Cardiac septum (tissue), 1 donor: ENCODE measurements around the gene MITD1. TPM values are rescaled to one million over a fixed set of nuclear protein-coding genes. Genes with fewer than 3 reads are reported as not detected.
"Not testable (repeated sequence)": the region's sequence is repeated elsewhere in the genome, so short reads cannot be mapped to it uniquely, and the experiment has no call there.

Experiments
- DNase-seq: peaks from one replicate; pipeline ENCODE4 v3.0.0-alpha.2; 2020; ENCODE audit warnings: low spot score
- intact Hi-C: fragments of 100-400 bp; cut with DNase I; formaldehyde crosslinking; loops from one replicate; pipeline ENCODE4 v1.14.0; 2022
- long read RNA-seq: library from polyadenylated mRNA; unstranded; transcript quantifications from one replicate; pipeline ENCODE4 v2.0.0, GENCODE V29; 2021
- total RNA-seq: library from RNA; stranded (reverse); fragmentation: NEBNext Ultra II Directional; extraction: Animal tissue kit (Norgen Biotek cat#: 25700); gene quantifications from one replicate; pipeline ENCODE4 v1.2.1, GENCODE V29; 2021
- donor health status: DM: no; HTN: no; CAD: no.

MITD1 gene
- total RNA-seq = 11.4 TPM
- long read RNA-seq, partial matches to known transcripts = 0 of 6 reads
- long read RNA-seq, other reads (novel, unspliced or antisense) = 4 of 6 reads

DNA sequence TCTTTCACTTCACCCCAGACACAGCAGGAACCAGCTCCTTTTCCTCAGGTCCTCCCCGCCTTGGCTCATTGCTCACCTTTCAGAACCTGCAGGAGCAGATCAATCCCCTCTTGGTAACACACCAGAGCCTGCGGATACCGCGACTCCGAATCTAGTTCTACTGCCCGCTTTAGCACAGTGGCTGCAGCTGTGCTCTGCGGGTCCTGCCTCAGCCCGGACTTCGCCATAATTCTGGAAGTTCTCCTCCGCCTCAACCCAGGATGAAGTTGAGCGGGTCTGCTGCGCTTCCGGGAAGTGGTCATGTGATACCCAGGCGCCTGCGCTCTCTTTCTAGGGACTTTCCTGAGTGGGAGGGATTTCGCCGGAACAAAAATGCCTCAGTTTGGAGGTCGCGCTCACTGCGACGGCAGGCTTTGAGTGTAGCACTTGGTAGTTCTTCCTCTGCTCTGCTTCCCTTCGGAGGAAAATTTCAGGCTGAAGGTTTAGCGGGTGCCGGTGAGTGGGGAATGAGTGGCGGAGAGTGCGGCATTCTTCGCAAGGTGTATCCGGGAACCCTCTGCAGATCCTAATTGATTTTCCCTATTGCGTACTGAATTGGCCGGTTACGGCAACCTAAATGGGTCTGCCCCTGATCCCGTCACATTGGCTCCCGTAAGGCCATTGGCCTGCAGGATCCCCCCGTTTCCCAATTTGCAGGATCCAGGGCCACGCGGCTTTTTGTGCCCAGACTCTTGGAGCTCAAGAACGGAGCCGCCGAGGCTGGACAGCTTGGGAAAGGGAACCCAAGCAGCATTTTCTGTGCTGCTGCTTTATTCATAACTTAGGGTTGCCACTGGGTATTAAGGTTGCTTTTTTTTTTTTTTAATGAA lies at the start of gene MITD1, which contains the start of gene MRPL30:
MITD1 (minus strand) TSS at position 304 of the 869 bp plus-strand sequence; CDS start at position 227, 77 bp downstream.
MRPL30 (plus strand) TSS at position 430 of the 869 bp plus-strand sequence. CDS start 5,020 bp downstream, outside the sequence.
- DNase-seq = peak; percentile 96
- intact Hi-C loops = loop anchor here (2.0 to 5.0 kb wide), 3 partner anchors 39 to 310 kb away; partner anchors contain the start of genes C2orf15, EIF5B, REV1 and TXNDC9

- no peak for DNase-seq
- intact Hi-C loops = no loop called here
These were observed 37.2 kb upstream of the MITD1 start for GRCh38 chr2:99217929-99218501.

DNA sequence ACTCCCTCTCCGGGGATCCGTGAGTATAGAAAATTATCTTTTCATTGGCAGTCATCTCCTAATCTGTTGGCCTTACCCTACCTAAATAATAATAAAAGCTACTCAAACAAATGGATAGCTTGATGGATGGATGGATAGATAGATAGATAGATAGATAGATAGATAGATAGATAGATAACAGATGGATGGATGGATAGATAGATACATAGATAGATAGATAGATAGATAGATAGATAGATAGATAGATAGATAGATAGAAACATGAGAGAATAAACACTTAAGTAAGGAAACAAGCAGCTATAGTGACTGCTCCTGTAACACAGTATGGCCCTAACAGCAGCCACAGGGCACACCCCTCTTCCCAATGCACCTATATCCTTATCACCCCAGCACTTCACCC lies 35.2 kb upstream of the MITD1 start:
- no peak for DNase-seq
- intact Hi-C loops = no loop called here

GRCh38 chr2:99205491-99205890 lies 24.6 kb upstream of the MITD1 start:
- intact Hi-C loops = no loop called here

GRCh38 chr2:99201959-99202678 lies 21.3 kb upstream of the MITD1 start:
- intact Hi-C loops = no loop called here
- DNase-seq = no peak

More at GRCh38 chr2:99205491-99205890, 24.6 kb upstream of the MITD1 start:
- no peak for DNase-seq

DNA sequence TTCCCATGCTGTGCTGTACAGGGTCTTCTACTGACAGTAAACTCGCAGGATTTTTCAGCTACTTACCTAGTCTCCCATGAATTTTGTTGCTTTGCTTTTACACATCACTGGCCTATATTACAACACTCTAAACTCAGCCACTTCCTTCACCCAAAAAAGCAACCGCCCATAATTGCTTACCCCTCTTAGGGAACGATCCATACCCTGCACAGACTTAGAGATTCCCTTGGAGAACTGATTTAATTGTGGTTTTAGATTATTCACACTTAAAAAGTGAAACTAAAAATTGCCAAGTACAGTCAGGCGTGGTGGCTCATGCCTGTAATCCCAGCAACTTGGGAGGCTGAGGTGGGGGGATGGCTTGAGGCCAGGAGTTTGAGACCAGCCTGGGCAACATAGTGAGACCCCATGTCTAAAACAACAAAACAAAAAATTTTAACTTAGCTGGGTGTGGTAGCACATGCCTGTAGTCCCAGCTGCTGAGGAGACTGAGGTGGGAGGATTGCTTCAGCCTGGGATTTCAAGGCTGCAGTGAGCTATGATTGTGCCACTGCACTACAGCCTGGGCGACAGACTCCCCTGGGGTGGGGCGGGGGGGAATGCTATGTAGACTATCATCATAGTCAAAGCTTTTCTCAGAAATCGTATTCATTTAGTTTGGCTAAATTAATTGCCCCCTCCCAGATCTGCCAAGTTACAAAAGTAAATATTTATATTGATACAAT lies 19.4 kb upstream of the MITD1 start:
- no peak for DNase-seq
- intact Hi-C loops = no loop called here

DNA sequence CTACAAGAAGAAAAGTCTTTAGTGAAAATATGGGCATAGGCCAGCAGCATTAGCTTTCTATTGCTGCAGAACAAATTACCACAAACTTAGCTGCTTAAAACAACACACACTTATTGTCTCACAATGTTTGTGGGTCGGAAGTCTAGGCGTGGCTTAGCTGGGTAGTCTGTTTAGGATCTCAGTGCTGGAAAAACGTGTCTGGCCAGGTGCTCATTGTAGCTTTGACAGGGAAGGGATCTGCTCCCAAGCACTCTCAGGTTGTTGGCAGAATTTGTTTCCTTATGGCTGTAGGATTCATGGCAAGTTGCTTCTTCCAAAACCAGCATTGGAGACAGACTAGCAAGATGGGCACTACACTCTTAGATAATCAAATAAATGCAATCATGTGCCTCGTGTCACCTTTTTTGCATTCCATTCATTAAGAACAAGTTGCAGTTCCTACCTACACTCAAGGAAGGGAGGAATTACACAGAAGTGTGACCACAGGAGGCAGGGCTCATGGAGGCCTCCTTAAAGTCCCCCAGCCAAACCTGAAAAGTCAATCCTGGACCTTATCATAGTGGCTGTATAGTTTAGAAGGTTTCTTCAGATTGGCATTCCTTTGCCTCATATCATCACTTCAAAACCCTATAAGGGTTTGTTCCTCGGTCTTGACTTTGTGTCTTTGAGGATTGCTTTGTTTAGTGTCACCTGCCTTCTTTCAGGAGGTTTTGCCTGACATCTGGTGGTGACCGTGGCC lies 17.4 kb upstream of the MITD1 start:
- DNase-seq = no peak
- intact Hi-C loops = no loop called here

GRCh38 chr2:99192364-99192763 lies 11.5 kb upstream of the MITD1 start:
- DNase-seq, intact Hi-C loops: not testable (repeated sequence)

GRCh38 chr2:99190548-99190947 lies 9.7 kb upstream of the MITD1 start:
- no peak for DNase-seq
- intact Hi-C loops = no loop called here

GRCh38 chr2:99188357-99188756 lies 7.5 kb upstream of the MITD1 start:
- intact Hi-C loops = no loop called here
- no peak for DNase-seq

DNA sequence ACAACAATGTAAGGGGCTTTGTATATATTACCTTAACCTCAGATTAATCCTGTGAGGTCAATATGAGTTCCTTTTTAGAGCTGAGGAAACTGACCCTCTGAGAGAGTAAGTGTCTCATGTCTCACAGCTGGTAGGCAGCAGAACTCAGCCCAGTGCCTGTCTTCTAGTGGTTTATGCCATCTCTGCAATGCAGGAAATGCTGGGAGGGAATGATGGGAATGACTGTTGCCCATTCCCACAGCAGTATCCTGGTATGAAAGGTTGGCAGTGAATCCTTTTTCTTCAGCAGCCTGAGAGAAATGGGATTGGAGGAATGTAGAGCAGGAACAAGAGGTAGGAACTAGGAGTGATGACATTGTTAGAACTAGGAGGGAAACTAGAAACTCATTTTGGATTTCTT lies 6.2 kb upstream of the MITD1 start:
- DNase-seq = no peak
- intact Hi-C loops = no loop called here

DNA sequence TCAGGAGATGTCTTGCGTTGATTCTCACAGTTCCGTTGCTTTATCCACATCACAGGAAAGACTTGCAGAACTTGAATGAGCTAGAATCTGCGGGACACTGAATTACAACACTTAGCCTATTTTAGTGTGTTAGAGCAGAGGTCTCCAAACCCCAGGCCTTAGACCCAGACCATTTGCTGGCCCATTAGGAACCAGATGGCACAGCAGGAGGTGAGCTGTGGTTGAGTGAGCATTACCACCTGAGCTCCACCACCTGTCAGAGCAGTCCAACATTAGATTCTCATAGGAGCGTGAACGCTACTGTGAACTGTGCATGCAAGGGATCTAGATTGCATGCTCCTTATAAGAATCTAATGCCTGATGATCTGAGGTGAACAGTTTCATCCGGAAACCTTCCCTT lies 4.0 kb upstream of the MITD1 start:
- intact Hi-C loops = loop anchor here (5.0 kb wide), 1 partner anchor 43 kb away; the partner anchor contains the start of gene C2orf15
- DNase-seq = no peak

GRCh38 chr2:99183025-99183424 lies 2.2 kb upstream of the MITD1 start:
- intact Hi-C loops = loop anchor here (5.0 kb wide), 1 partner anchor 41 kb away; the partner anchor contains the start of gene C2orf15
- DNase-seq = no peak

DNA sequence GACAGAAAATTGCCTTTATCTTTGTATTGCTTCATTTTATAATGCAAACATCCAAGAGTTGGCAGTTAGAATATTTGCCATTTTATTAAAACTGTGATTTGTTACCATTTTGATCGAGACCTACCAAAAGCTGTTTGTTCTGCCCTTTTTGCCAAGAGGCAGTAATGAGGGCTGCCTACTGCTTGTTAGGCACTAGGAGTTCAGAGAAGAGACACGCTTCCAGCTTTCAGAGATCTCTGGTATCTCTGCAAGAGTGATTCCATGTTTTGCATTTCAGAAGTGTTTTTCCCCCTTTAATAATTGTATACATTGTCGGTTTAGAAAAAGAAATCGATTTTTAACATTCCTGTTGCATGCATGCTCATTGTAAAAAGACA lies 754 bp upstream of the MITD1 start:
- intact Hi-C loops = loop anchor here (2.0 to 5.0 kb wide), 3 partner anchors 39 to 309 kb away; partner anchors contain the start of genes C2orf15, EIF5B, REV1 and TXNDC9
- DNase-seq = no peak

DNA sequence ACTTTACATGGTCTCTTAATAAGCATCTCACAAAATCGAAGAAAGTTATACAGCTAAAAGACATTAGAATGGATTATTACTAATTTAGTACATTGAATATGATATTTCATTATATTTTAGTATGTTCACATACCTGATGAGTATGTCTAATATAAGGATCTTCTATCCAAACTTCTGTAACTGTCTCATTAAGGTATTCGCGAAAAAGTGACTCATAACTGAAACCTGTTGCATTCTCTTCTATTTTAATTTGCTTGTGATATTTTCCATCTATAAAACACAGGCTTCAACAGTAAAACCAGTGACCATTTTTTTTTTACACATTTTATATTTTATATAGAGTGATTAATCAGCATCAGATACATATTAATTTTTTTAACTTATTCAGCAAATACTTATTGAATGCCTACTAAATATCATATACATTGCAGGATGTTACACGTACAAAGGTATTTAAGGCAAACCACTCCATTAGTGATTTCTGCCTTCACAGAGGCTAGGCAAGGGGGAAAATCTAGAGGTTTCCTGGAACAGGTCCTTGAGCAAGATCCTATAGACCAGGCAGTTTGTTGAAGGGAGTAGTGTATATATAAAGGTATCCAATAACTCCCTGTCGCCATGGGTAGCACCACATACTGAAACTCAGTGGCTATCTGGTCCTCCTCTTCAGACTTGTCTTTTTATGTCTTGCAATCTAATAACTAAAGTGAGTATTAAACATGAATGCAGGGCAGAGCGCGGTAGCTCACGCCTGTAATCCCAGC lies 9.3 kb downstream of the MITD1 start:
- intact Hi-C loops = no loop called here
- no peak for DNase-seq

DNA sequence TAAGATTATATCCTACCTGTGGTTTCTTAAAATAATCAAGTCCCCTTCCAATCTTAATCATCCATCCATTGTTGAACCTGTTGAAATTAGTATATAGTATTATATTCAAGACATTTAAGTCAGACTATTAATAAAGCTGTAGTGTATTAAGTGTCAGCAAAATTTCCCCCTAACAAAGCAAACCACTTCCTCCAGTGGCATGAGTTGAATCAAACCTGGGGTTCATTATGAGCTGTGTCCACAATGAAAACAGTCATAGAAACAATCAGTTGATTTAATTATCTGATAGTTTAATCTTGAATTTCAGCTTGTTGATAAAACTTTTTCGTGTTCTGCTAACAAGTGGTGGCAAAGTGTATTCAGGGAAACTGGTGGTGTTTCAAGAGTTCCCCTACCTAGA lies 11.3 kb downstream of the MITD1 start:
- DNase-seq = no peak
- intact Hi-C loops = no loop called here

GRCh38 chr2:99166218-99166617 lies 14.6 kb downstream of the MITD1 start:
- intact Hi-C loops = no loop called here
- no peak for DNase-seq

- intact Hi-C loops = no loop called here
- no peak for DNase-seq
These were observed 21.3 kb downstream of the MITD1 start for GRCh38 chr2:99159594-99159993.
